GM21723 (cell line): Measurements from ENCODE around the gene PTCH1.

ENCODE experiments used
- ATAC-seq: cut with Tn5 transposase; IDR thresholded peaks from one replicate; pipeline ENCODE4 v1.9.1; 2021; ENCODE audit warnings: mild to moderate bottlenecking, moderate library complexity; ENCODE audit not compliant: unreplicated experiment

Gene PTCH1

GRCh38 chr9:95411054-95411892 is 105.5 kb downstream of the PTCH1 start:
- no peak for ATAC-seq

- no peak for ATAC-seq
Measured at GRCh38 chr9:95409650-95410426, 106.9 kb downstream of the PTCH1 start.

- ATAC-seq: no peak
Measured at GRCh38 chr9:95407524-95407923, 109.2 kb downstream of the PTCH1 start.

- ATAC-seq: no peak
Measured at GRCh38 chr9:95406121-95406520, 110.7 kb downstream of the PTCH1 start.

GRCh38 chr9:95399261-95399660 is 117.5 kb downstream of the PTCH1 start:
- ATAC-seq: no peak
